HCT116 (cell line): Measurements from ENCODE around the gene LCK.

Source experiments
- CEBPB ChIP-seq: IDR thresholded peaks from 2 replicates; pipeline ENCODE4 v1.6.1; 2012; ENCODE audit warnings: low read depth
- CTCF ChIP-seq, 3 experiments: fragments of 200-600 bp in 1 of 3; sonication (generic) in 1 of 3; IDR thresholded peaks in 2 of 3; conservative IDR thresholded peaks in 1 of 3; 2 replicates each; pipeline ENCODE4 v1.5.1; 2012 to 2017; ENCODE audit warnings: low read depth in 2 of 3, low read length in 2 of 3, antibody characterized with exemption in 1 of 3, borderline replicate concordance in 1 of 3, control low read depth in 1 of 3, mild to moderate bottlenecking in 1 of 3, mixed read lengths in 1 of 3, mixed run types in 1 of 3, moderate library complexity in 1 of 3; ENCODE audit not compliant: insufficient read depth in 1 of 3
- ELF1 ChIP-seq: IDR thresholded peaks from 2 replicates; pipeline ENCODE4 v1.6.1; 2012; ENCODE audit warnings: low read depth, borderline replicate concordance
- EZH2 ChIP-seq: fragments of 200-600 bp; sonication (generic); IDR thresholded peaks from 2 replicates; pipeline ENCODE4 v1.6.1; 2017; ENCODE audit warnings: antibody characterized with exemption, mixed run types
- EZH2phosphoT487 ChIP-seq: fragments of 200-600 bp; IDR thresholded peaks from 2 replicates; pipeline ENCODE4 v1.6.1; 2018; ENCODE audit warnings: antibody characterized with exemption, borderline replicate concordance
- JUND ChIP-seq: IDR thresholded peaks from 2 replicates; pipeline ENCODE4 v1.6.1; 2012
- POLR2A ChIP-seq: IDR thresholded peaks from 2 replicates; pipeline ENCODE4 v1.7.0; 2011; ENCODE audit warnings: borderline replicate concordance; ENCODE audit not compliant: insufficient read depth, insufficient read length; ENCODE audit errors: extremely low read depth
- POLR2AphosphoS5 ChIP-seq: IDR thresholded peaks from 2 replicates; pipeline ENCODE4 v1.6.1; 2011; ENCODE audit warnings: mild to moderate bottlenecking, low read depth, low read length, moderate library complexity
- RAD21 ChIP-seq: IDR thresholded peaks from 2 replicates; pipeline ENCODE4 v1.6.1; 2012; ENCODE audit warnings: low read depth, mild to moderate bottlenecking
- SP1 ChIP-seq: IDR thresholded peaks from 2 replicates; pipeline ENCODE4 v1.6.1; 2012; ENCODE audit warnings: low read depth
- SRF ChIP-seq: IDR thresholded peaks from 2 replicates; pipeline ENCODE4 v1.6.1; 2012; ENCODE audit warnings: low read depth
- YY1 ChIP-seq: IDR thresholded peaks from 2 replicates; pipeline ENCODE4 v1.6.1; 2011; ENCODE audit warnings: low read length, low read depth, moderate library complexity, mild to moderate bottlenecking; ENCODE audit not compliant: insufficient replicate concordance; ENCODE audit errors: extremely low read depth
- TF ChIP-seq, protein P1 (sequence below): IDR thresholded peaks from 2 replicates; pipeline ENCODE4 v1.6.1; 2012
- TF ChIP-seq, protein P2 (sequence below): IDR thresholded peaks from 2 replicates; pipeline ENCODE4 v1.6.1; 2012; ENCODE audit warnings: low read depth

DNA sequence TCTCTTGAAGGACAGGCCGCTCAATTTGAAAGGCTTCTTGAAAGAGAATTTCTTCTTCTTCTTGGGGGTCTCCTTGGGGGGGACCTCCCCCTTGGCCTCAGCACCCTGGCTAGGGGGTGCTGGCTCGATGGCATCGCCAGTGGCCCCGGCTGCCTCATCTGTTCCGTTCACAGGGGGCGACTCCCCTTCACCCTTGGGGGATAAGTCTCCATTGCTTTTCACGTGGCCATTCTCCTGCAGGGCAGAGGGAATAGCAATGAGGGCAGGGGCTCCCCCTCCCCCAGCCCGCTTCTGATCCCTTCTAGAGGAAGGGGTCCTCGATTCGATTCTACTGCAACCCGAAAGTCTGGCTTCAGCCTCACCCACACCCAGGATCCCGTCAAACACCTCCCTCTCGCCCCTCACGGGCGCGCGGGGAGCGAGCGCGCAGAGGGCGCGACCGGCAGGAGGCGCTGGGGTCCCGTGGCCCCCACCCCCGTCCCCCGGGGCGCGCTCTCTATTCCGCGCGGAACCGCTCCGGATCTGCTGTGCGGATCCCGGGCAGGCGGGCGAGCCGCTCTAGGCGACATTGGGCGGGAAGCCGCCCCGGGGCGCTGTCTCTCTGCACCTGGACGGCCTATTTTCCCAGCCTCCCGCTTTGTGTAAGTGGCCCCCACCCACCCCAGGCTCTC lies 83.9 kb downstream of the LCK start:
- TF ChIP-seq RAD21, result peak; percentile 33
- peak; percentile 41 to 80 (median 61); a peak in 5 of 6 replicates for TF ChIP-seq CTCF (IDR thresholded peaks at IDR 0.05 in 2 of 3, conservative IDR thresholded peaks at IDR 0.05 in 1 of 3; ENCODE audit: borderline replicate concordance in 1 of 3, insufficient read depth in 1 of 3, low read depth in 2 of 3, low read length in 2 of 3)
- TF ChIP-seq POLR2A, result no peak
- TF ChIP-seq ELF1, result no peak
- no peak for TF ChIP-seq SRF
- TF ChIP-seq SP1, result no peak
- TF ChIP-seq POLR2AphosphoS5, result no peak; the same call in 1 of the 2 replicates
- no peak for TF ChIP-seq EZH2
- no peak for TF ChIP-seq EZH2phosphoT487
- TF ChIP-seq YY1, result no peak
- no peak for TF ChIP-seq CEBPB
- TF ChIP-seq, protein P1, sequence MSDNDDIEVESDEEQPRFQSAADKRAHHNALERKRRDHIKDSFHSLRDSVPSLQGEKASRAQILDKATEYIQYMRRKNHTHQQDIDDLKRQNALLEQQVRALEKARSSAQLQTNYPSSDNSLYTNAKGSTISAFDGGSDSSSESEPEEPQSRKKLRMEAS, result no peak
- TF ChIP-seq, protein P2, sequence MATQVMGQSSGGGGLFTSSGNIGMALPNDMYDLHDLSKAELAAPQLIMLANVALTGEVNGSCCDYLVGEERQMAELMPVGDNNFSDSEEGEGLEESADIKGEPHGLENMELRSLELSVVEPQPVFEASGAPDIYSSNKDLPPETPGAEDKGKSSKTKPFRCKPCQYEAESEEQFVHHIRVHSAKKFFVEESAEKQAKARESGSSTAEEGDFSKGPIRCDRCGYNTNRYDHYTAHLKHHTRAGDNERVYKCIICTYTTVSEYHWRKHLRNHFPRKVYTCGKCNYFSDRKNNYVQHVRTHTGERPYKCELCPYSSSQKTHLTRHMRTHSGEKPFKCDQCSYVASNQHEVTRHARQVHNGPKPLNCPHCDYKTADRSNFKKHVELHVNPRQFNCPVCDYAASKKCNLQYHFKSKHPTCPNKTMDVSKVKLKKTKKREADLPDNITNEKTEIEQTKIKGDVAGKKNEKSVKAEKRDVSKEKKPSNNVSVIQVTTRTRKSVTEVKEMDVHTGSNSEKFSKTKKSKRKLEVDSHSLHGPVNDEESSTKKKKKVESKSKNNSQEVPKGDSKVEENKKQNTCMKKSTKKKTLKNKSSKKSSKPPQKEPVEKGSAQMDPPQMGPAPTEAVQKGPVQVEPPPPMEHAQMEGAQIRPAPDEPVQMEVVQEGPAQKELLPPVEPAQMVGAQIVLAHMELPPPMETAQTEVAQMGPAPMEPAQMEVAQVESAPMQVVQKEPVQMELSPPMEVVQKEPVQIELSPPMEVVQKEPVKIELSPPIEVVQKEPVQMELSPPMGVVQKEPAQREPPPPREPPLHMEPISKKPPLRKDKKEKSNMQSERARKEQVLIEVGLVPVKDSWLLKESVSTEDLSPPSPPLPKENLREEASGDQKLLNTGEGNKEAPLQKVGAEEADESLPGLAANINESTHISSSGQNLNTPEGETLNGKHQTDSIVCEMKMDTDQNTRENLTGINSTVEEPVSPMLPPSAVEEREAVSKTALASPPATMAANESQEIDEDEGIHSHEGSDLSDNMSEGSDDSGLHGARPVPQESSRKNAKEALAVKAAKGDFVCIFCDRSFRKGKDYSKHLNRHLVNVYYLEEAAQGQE, result no peak
- no peak for TF ChIP-seq JUND
